HEK293 (cell line): ENCODE measurements around the gene CEACAM1.

ENCODE experiments used
- CTCF ChIP-seq: fragments of 450-650 bp; formaldehyde crosslinking; IDR thresholded peaks from 2 replicates; pipeline ENCODE4 v1.5.1; 2016; ENCODE audit warnings: missing biosample characterization, missing genetic modification characterization
- ZNF24 ChIP-seq: fragments of 450-650 bp; formaldehyde crosslinking; IDR thresholded peaks from 2 replicates; pipeline ENCODE4 v1.5.1; 2016; ENCODE audit warnings: missing biosample characterization, missing genetic modification characterization

DNA sequence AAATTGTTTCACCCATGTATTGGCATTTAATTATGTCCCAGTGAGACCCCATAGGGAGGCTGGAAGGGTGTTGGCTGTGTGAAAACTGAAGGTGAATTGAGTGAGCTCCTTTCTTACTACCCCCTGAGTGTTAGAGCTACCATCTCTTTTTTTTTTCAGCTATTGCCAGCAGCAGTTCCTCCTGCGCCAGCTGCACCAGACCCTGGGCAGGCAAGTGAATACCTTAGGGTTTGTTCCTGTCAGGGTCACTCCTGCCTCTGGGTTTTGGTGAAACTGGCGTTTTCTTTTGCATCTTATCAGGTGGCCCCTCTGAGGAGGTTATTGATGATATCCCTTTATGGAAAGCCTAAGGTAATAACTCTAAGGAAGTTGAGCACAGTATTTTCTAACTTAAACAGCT, 40.9 kb upstream of the CEACAM1 start:
- TF ChIP-seq ZNF24 (tag by site-specific recombination) (no peak), CTCF (tag by site-specific recombination) (no peak)
